ENCODE measurements around the gene PPIP5K2.

The PPIP5K2 gene

GRCh38 chr5:103086547-103086946 lies 33.6 kb upstream of the PPIP5K2 start:
- TF ChIP-seq EZH2phosphoT487 (IDR thresholded peaks at IDR 0.05; ENCODE audit: borderline replicate concordance, low read length), result no peak
- TF ChIP-seq, protein P1, sequence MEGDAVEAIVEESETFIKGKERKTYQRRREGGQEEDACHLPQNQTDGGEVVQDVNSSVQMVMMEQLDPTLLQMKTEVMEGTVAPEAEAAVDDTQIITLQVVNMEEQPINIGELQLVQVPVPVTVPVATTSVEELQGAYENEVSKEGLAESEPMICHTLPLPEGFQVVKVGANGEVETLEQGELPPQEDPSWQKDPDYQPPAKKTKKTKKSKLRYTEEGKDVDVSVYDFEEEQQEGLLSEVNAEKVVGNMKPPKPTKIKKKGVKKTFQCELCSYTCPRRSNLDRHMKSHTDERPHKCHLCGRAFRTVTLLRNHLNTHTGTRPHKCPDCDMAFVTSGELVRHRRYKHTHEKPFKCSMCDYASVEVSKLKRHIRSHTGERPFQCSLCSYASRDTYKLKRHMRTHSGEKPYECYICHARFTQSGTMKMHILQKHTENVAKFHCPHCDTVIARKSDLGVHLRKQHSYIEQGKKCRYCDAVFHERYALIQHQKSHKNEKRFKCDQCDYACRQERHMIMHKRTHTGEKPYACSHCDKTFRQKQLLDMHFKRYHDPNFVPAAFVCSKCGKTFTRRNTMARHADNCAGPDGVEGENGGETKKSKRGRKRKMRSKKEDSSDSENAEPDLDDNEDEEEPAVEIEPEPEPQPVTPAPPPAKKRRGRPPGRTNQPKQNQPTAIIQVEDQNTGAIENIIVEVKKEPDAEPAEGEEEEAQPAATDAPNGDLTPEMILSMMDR (IDR thresholded peaks at IDR 0.05; ENCODE audit: low read depth, low read length, poor library complexity, severe bottlenecking), result no peak
- Histone ChIP-seq H3K27me3 (ENCODE audit: control insufficient read depth, low read length) (no peaks in the 10 kb centered on the region), H3K9me2 (replicated peaks; ENCODE audit: control insufficient read depth, low read length) (no peaks in the 10 kb centered on the region), H3K36me3 (ENCODE audit: control insufficient read depth, low read length) (peaks cover 6% of the 10 kb centered on the region; the same call in 1 of the 2 replicates), H3K4me3 (ENCODE audit: low read length) (no peak overlapping the region), H3K4me1 (ENCODE audit: control insufficient read depth, low read length) (no peaks in the 10 kb centered on the region), H3K4me2 (ENCODE audit: low read length) (no peak overlapping the region), H4K20me1 (ENCODE audit: control insufficient read depth, insufficient read depth, low read depth, low read length) (no peaks in the 10 kb centered on the region), H3K27ac (ENCODE audit: low read depth, low read length) (no peak overlapping the region), H3K9me3 (ENCODE audit: control insufficient read depth, insufficient read depth, low read length) (no peaks in the 10 kb centered on the region), H3F3A (ENCODE audit: control insufficient read depth, insufficient read depth) (no peaks in the 10 kb centered on the region), H3K79me2 (ENCODE audit: control insufficient read depth, low read length) (no peaks in the 10 kb centered on the region)

DNA sequence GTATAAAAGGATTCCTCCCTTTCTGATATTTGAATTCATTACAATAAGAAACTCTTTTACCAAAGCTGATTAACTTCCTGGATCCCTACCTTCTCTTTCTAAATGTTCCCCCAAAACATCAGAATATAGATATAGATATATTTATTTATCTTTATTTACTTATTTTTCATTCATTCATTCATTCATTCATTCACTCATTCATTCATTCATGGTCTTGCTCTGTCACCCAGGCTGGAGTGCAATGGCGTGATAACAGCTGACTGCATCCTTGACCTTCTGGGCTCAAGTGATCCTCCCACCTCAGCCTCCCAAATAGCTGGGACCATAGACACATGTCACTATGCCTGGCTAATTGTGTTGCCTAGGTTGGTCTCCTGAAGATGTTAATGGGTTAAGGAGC lies 30.8 kb upstream of the PPIP5K2 start:
- Histone ChIP-seq H3K4me3 (ENCODE audit: low read length) (no peak overlapping the region), H4K20me1 (ENCODE audit: control insufficient read depth, insufficient read depth, low read depth, low read length) (no peaks in the 10 kb centered on the region), H3K79me2 (ENCODE audit: control insufficient read depth, low read length) (no peaks in the 10 kb centered on the region), H3F3A (ENCODE audit: control insufficient read depth, insufficient read depth) (no peaks in the 10 kb centered on the region), H3K9me2 (replicated peaks; ENCODE audit: control insufficient read depth, low read length) (no peaks in the 10 kb centered on the region), H3K27me3 (ENCODE audit: control insufficient read depth, low read length) (no peaks in the 10 kb centered on the region), H3K27ac (ENCODE audit: low read depth, low read length) (no peak overlapping the region), H3K36me3 (ENCODE audit: control insufficient read depth, low read length) (peaks cover 10% of the 10 kb centered on the region), H3K9me3 (ENCODE audit: control insufficient read depth, insufficient read depth, low read length) (no peaks in the 10 kb centered on the region), H3K4me2 (ENCODE audit: low read length) (no peak overlapping the region), H3K4me1 (ENCODE audit: control insufficient read depth, low read length) (no peaks in the 10 kb centered on the region)
- no peak for TF ChIP-seq EZH2phosphoT487 (IDR thresholded peaks at IDR 0.05; ENCODE audit: borderline replicate concordance, low read length)
- TF ChIP-seq, protein P1 (IDR thresholded peaks at IDR 0.05; ENCODE audit: low read depth, low read length, poor library complexity, severe bottlenecking), result no peak

DNA sequence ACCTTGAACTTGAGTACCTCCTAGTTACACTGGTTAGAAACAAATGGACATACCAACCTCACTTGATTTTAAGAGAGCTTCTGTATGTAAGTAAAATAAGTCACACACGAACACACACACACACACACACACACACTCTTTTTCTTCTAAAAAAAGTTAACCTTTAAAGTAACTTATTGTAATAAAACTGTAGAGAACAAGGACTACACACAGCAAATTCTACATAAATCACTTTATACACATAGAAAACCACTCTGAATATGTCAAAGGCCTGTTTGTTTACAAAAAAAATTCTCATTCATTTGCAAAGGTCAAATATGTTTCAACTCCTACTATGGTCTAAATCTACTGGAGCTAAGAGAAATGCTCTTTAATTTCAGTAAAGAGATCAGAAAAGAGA lies 29.3 kb upstream of the PPIP5K2 start:
- Histone ChIP-seq H3K36me3 (ENCODE audit: control insufficient read depth, low read length) (peaks cover 10% of the 10 kb centered on the region), H3K9me3 (ENCODE audit: control insufficient read depth, insufficient read depth, low read length) (no peaks in the 10 kb centered on the region), H3K4me3 (ENCODE audit: low read length) (no peak overlapping the region), H3K27me3 (ENCODE audit: control insufficient read depth, low read length) (no peaks in the 10 kb centered on the region), H3K4me1 (ENCODE audit: control insufficient read depth, low read length) (no peaks in the 10 kb centered on the region), H3K4me2 (ENCODE audit: low read length) (no peak overlapping the region), H3K9me2 (replicated peaks; ENCODE audit: control insufficient read depth, low read length) (no peaks in the 10 kb centered on the region), H4K20me1 (ENCODE audit: control insufficient read depth, insufficient read depth, low read depth, low read length) (no peaks in the 10 kb centered on the region), H3K27ac (ENCODE audit: low read depth, low read length) (no peak overlapping the region), H3K79me2 (ENCODE audit: control insufficient read depth, low read length) (no peaks in the 10 kb centered on the region), H3F3A (ENCODE audit: control insufficient read depth, insufficient read depth) (no peaks in the 10 kb centered on the region)
- TF ChIP-seq, protein P1 (IDR thresholded peaks at IDR 0.05; ENCODE audit: low read depth, low read length, poor library complexity, severe bottlenecking), result no peak
- no peak for TF ChIP-seq EZH2phosphoT487 (IDR thresholded peaks at IDR 0.05; ENCODE audit: borderline replicate concordance, low read length)

GRCh38 chr5:103092676-103093075 lies 27.4 kb upstream of the PPIP5K2 start:
- Histone ChIP-seq H4K20me1 (ENCODE audit: control insufficient read depth, insufficient read depth, low read depth, low read length) (no peaks in the 10 kb centered on the region), H3K4me1 (ENCODE audit: control insufficient read depth, low read length) (no peaks in the 10 kb centered on the region), H3F3A (ENCODE audit: control insufficient read depth, insufficient read depth) (no peaks in the 10 kb centered on the region), H3K79me2 (ENCODE audit: control insufficient read depth, low read length) (no peaks in the 10 kb centered on the region), H3K27me3 (ENCODE audit: control insufficient read depth, low read length) (no peaks in the 10 kb centered on the region), H3K27ac (ENCODE audit: low read depth, low read length) (no peak overlapping the region), H3K9me2 (replicated peaks; ENCODE audit: control insufficient read depth, low read length) (no peaks in the 10 kb centered on the region), H3K4me3 (ENCODE audit: low read length) (no peak overlapping the region), H3K4me2 (ENCODE audit: low read length) (no peak overlapping the region), H3K9me3 (ENCODE audit: control insufficient read depth, insufficient read depth, low read length) (no peaks in the 10 kb centered on the region), H3K36me3 (ENCODE audit: control insufficient read depth, low read length) (peaks cover 12% of the 10 kb centered on the region)
- TF ChIP-seq EZH2phosphoT487 (IDR thresholded peaks at IDR 0.05; ENCODE audit: borderline replicate concordance, low read length), result no peak
- TF ChIP-seq, protein P1 (IDR thresholded peaks at IDR 0.05; ENCODE audit: low read depth, low read length, poor library complexity, severe bottlenecking), result no peak
